Lower leg skin (tissue), 3 donors: Measurements from ENCODE around the gene SYT17.

ENCODE experiments used
- CTCF ChIP-seq, 3 donors: fragments of 450-650 bp; IDR thresholded peaks; one replicate each; pipeline ENCODE4 v1.5.1; 2016; ENCODE audit warnings: antibody characterized with exemption in 3 of 3, mild to moderate bottlenecking in 3 of 3, moderate library complexity in 2 of 3
- POLR2A ChIP-seq, 2 donors: fragments of 450-650 bp; IDR thresholded peaks; one replicate each; pipeline ENCODE4 v1.6.1; 2016 to 2017; ENCODE audit warnings: antibody characterized with exemption in 2 of 2, mild to moderate bottlenecking in 1 of 2, moderate library complexity in 1 of 2

- no peak for TF ChIP-seq CTCF (IDR thresholded peaks at IDR 0.05)
- TF ChIP-seq POLR2A (IDR thresholded peaks at IDR 0.05): no peak
These were observed 42.9 kb downstream of the SYT17 start for GRCh38 chr16:19210968-19211367.
